Fibroblast of skin of abdomen (primary cell): ENCODE data around the gene IPMK.
"Not testable (repeated sequence)": the region's sequence is repeated elsewhere in the genome, so short reads cannot be mapped to it uniquely, and the experiment has no call there.

ENCODE experiments used
- DNase-seq: peaks from one replicate; pipeline ENCODE4 v3.0.0-alpha.2; 2013

The IPMK gene

DNA sequence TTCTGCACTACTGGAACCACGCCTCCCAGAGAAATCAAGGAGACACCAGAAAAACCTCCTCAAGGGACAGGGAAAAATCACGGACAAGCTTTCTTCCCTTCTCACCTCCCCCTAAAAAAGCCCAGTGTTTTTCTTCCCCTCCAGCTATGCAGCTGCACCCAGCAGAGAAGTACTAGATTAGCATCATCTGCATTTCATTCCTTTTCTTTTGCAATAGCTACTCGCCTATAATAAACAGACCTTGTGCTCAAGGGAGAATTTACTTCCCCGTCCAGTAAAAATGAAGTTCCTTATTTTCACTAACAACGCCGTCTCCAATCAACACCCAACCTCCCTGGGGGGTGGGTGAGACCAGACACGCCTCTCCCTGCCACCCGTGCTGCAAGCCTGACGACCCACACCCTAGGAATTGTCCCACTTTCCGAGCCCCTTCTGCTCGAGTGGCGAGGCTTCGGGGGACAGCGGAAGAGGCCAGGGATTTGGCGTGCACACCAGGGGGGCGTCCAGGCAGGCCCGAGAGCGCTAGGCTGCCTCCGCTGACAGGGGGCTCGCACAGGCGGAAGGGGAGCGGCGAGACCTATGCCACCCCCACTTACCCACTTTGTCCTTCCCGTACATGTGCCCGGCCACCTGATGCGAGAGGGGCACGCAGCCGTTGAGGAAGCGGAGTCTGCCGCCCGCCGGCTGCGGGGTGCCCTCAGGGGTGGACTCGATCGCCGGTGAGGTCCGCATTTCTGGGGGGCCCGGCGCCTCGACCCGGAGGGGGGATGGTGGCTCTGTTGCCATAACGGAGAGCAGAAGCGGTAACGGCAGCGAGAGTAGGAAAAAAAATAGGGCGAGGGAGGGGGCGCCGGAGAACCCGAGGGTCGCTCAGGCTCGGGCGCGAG is 625 bp downstream of the IPMK start:
- DNase-seq = peak; percentile 46

DNA sequence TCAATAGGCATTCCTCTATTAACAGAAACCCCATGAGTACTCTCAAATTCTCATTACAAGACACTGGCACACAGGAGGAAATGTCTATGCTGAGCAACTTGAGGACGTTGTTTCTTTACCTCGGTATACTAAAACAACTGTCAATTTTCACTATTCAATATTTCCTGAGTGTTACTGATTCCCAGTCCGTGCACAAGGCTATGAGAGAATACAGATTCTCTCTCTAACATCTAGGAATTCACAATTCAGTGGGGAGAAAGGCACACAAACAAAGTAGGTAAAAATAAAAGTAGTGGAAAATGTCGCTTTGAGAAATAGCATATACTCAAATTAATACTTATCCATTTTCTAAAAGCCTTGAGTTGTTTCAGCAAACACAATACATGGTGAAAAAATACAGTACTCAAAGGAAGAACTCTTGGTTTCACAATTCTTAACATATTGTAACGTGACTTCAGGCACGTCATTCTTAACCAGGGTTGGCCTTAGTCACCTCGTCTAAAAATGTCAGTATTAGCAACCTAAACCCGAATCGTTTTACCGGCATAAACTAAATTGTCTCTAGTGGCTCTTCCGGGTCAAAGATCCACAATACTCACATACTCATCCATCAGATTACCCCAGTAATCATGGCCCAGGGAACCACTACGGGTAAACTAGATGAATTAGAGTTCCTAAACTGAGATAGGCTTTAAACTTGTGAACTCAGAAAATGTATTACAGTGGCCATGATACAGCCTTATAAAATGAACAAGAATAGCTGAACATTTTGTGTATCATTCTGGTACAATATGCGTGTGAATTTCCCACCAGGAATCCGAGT is 1.5 kb downstream of the IPMK start:
- peak; percentile 47 for DNase-seq

DNA sequence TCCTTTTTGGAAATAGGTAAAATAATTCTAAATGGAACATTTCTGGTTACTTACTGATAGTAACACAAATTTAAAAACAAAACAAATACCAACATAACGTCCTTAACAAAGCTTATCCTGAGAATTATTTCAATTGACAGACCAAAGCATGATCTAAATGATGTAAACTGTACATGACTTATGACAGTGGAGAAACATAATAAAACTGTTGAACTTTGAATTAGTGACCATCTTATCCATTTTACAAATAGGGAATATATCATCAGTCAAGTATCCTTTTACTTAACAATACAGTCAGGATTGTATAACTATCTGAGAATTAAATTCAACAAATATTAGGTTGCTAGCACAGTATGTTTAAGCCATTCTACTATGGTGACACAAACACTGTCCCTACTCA is 2.4 kb downstream of the IPMK start:
- no peak for DNase-seq

DNA sequence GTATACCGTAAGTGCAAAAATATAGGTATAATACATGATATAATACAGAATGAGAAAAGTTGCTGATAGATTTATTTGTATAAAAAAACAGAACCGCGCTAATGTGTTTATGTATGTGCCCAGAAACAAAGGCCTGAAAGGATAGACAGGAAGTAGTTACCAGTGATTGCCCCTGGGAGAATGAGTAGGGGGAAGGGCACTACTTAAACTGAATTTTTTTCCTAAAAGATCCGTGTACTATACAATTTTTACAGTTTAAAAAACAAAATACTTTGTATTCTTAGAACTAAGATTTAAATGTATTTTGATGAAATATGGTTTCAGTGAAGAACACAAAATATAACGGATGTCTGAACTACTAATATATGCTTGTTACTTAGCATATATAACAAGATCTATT is 2.9 kb downstream of the IPMK start:
- DNase-seq = no peak

DNA sequence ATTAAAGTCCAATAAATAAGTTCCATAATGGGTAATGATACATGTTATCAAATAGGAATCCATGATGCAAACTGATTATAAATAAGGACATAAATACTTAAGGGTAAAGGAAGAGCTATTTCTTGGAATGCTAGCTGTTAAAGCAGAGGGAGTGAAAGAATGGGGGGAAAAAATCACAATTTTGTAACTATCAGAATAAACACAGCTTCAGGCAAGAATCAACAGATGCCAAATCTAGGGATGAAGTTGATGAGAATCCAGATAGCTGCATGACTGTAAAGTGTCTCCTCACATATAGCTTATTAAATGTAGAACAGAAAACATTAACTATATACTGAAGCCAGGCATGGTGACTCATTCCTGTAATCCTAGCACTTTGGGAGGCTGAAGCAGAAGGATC is 4.9 kb downstream of the IPMK start:
- DNase-seq = no peak

DNA sequence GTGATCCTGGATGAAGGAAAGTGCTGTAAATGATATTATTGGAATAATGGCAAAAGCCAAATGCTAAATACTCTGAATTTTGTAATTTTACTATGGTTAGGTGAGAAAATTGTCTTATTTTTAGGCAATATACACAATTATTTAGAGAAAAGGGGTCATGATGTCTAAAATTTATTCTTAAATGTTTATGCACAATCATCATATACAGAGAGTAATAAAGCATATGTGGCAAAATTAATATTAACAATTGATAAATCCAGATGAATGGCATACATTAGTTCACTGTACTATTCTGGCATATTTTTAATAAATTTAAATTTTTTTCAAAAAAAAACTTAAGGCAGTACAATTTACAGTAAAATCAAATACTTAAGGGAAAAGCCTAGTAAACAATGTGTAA is 7.4 kb downstream of the IPMK start:
- no peak for DNase-seq

DNA sequence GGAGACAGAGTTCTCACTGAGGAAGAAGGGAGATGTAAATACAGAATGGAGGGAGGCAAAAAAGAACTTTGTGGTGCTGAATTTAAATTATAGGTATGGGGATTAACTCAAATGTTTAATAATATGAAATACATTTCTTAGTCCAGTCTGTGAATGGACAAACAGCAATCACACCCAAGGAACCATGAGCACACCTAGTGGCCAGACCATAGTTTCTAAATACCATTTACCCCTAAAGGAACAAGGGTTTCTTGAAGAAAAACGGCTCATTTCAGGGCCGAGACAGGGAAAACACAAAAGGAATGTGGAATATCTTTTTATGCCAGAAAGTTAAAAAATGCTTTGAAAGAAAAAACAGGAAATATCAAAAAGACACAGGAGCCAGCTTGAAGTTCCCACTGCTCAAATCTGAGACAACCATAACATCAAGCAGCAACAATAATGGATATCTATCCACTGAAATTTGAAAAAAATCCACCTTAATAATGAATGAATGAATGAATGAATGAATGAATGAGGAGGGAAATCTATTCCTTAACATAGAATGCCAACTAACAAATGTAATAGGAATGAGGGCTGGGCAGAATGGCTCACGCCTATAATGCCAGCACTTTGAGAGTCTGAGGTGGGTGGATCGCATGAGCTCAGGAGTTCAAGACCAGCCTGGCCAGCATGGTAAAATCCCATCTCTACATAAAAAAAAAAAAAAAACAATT is 8.6 kb downstream of the IPMK start:
- no peak for DNase-seq

DNA sequence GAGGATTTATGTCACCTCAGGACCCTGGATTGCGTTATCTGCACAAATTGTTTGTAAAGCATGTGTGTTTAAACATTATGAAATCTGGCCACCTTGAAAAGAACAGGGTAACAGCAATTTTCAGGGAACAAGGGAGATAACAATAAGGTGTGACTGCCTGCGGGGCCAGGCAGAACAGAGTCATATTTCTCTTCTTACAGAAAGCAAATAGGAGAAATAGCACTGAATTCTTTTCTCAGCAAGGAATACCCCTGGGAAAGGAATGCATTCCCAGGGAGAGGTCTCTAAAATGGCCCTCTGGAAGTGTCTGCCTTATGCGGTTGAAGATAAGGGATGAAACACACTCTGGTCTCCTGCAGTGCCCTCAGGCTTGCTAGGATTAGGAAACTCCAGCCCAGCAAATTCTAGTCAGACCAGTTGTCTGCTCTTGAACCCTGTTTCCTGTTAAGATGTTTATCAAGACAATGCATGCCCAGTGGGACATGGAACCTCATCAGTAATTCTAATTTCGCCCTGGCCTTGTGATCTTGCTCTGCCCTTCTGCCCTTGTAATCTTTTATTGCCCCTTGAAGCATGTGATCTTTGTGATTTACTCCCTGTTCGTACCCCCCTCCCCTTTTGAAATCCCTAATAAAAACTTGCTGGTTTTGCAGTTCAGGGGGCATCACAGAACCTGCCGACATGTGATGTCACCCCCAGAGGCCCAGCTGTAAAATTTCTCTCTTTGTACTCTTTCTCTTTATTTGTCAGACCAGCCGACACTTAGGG is 11.5 kb downstream of the IPMK start:
- not testable (repeated sequence) for DNase-seq

DNA sequence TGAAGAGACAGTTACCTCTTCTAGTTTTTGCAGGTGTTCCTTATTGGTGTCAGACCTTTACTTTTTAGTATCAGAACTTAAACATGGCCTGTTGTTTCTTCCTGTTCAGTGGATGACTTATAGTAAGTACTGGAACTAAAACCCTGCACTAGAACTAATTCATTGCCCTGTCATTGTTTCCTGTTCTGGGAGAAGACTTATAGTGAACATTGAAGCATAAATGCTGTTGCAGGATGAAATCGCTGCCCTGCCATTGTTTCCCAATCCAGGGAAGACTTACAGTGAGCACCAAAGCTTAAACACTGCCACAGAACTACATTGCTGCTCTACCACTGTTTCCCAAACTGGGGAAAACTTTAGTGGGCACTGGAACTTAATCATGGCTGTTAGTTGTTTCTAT is 13.1 kb downstream of the IPMK start:
- DNase-seq = no peak

DNA sequence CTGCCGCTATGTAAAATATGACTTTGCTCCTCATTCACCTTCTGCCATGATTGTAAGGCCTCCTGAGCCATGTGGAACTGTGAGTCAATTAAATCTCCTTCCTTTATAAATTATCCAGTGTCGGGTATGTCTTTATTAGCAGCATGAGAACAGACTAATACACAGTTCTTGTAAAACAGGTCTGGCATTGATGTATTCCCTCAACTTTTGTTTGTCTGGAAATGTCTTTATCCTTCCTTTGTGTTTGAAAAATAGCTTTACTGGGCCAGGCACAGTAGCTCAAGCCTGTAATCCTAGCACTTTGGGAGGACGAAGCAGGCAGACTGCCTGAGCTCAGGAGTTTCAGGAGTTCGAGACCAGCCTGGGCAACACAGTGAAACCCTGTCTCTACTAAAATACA is 14.5 kb downstream of the IPMK start:
- DNase-seq = no peak

DNA sequence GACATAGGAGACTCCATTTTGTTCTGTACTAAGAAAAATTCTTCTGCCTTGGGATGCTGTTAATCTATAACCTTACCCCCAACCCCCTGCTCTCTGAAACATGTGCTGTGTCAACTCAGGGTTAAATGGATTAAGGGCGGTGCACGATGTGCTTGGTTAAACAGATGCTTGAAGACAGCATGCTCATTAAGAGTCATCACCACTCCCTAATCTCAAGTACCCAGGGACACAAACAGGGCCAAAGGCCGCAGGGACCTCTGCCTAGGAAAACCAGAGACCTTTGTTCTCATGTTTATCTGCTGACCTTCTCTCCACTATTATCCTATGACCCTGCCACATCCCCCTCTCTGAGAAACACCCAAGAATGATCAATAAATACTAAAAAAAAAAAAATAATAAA is 23.0 kb downstream of the IPMK start:
- DNase-seq = not testable (repeated sequence)

DNA sequence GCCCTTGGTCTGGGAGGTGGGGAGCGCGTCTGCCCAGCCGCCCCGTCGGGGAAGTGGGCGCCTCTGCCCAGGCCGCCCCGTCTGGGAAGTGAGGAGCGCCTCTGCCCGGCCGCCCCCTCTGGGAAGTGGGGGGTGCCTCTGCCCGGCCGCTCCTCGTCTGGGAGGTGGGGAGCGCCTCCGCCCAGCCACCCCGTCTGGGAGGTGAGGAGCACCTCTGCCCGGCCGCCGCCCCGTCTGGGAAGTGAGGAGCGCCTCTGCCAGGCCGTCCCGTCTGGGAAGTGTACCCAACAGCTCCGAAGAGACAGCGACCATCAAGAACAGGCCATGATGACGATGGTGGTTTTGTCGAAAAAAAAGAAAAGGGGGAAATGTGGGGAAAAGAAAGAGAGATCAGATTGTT is 23.5 kb downstream of the IPMK start:
- DNase-seq = not testable (repeated sequence)

DNA sequence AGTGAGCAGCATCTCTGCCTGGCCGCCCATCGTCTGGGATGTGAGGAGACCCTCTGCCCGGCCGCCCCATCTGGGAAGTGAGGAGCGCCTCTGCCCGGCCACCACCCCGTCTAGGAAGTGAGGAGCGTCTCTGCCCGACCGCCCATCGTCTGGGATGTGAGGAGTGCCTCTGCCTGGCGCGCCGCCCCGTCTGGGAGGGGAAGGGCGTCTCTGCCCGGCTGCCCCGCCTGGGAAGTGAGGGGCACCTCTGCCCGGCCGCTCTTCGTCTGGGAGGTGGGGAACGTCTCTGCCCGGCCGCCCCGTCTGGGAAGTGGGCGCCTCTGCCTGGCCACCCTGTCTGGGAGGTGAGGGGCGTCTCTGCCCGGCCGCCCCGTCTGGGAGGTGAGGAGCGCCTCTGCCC is 23.9 kb downstream of the IPMK start:
- not testable (repeated sequence) for DNase-seq

DNA sequence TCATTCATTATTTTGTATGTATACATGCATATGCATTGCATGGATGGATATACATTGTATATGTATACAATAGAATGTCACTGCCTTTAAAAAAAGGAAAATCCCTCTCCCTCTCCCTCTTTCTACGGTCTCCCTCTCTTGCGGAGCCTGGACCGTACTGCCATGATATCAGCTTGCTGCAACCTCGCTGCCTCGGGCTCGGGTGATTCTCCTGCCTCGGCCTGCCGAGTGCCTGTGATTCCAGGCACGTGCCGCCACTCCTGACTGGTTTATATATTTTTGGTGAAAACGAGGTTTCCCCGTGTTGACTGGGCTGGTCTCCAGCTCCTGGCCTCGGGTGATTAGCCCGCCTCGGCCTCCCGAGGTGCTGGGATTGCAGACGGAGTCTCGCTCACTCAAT is 24.4 kb downstream of the IPMK start:
- no peak for DNase-seq

DNA sequence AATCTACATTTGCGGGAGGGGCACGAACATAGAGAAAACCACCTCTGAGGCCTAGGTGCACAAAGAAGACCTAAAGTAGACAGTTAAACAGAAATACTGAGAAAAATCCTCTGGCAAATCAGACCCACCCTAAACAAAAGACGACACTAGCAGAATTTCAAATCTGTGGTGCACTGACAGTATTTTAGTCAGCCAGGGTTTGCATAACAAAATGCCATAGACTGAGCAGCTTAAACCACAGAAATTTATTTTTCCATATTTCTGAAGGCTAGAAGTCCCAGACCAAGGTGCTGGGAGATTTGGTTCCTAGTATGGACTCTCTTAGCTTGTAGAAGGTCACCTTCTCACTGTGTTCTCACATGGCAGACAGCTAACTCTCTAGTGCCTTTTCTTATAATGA is 26.3 kb downstream of the IPMK start:
- peak; percentile 48 for DNase-seq

DNA sequence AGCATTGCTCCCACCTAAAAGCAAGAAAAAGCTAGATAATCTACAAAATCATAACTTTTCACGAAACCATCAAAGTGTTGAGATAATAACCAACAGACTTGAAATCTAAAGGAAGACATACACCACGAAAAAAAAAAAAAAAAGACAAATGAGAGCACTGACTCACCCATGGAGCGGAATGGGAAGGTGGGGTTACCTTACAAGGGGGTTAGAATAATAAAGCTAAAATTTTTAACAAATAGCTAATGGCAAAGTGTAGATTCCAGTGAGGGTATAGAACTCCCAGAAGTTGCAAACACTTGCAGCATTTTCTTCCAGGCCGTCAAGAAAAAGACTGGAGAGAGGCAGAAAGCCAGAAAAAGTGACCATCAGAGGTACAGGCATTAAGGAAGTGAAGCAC is 27.2 kb downstream of the IPMK start:
- peak; percentile 56 for DNase-seq

DNA sequence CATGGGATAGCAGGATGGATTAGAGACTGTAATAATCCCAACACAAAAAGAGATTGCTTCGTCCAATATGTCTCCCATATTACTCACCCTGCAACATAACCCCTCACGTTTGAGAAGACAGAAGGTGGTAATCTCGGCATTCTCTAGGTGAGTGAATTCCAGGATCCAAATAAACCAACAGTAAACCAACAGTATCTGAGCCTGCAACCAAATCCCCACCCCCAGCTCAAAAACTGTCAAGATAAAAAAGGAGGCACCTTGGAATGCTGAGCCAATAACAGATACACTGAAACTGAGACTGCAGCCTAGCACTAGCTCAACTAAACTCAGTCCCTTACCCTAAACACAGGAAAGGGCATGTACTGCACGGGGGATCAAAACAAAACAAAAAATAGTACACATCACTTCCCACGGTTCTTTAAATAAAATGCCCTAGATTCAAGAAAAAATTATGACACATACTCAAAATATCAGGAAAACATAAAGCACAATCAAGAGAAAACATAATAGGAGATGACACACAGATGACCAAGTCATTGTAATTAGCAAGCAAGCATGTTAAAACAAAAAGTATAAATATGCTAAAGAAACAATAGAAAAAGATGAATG is 28.0 kb downstream of the IPMK start:
- peak; percentile 6 for DNase-seq

DNA sequence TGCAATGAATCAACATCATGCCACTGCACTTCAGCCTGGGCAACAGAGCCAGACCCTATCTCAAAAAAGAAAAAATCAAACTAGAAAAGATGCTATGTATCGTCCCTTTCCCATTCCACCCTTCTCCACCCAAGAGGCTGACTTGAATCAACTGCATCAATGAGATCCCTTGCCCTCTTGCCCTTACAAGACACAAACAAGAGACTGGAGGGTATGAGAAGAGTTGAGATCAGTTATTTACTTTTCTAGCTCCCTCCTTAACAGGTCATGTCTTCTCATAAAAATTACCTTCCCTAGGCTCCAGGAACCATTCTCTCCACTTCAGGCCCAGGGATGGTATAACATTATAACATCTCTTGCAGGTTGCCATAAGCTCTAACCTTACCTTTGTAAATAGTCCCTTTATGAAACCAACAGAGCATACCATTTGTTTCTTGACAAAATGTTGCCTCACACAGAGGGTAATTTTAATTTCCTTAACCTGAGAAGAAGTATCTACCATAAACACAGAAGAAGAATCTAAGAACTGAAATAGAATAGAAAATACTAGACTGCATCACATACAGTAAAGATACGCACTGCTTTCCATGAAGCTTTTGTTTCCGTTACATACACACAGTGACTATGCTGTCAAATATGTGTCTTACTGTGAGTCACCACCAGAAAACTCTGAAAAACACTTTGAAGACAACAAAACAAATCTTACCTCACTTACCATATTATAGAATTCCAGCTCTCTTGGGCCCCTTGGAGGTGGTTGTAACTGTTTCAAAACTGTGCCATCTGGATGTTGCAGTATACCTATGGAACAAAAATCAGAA is 30.5 kb downstream of the IPMK start:
- peak; percentile 88 for DNase-seq

DNA sequence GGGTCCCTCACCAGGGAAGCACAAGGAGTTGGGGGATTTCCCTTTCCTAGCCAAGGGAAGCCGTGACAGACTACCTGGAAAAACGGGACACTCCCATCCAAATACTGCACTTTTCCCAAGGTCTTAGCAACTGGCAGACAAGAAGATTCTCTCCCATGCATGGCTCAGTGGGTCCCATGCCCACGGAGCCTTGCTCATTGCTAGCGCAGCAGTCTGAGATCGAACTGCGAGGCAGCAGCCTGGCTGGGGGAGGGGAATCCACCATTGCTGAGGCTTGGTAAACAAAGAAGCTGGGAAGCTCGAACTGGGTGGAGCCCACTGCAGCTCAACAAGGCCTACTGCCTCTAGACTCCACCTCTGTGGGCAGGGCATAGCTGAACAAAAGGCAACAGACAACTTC is 37.8 kb downstream of the IPMK start:
- DNase-seq = not testable (repeated sequence)

DNA sequence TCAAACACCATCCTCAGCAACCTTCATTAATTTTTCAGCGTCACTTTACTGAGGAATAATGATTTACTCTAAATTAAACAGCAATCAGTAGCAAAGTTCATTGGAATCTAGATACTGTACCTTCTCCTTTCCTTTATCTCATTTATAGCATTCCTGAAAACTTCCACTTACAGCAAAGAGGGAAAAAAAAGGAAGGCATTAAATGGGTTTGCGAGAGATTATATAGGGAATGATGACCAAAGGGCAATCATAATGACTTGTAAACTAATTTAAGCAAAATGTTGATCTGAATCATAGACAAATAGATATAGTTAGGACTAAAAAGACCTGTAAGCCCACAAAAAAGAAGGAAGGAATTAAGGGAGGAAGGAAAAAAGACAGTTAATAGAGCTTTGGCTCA is 42.0 kb downstream of the IPMK start:
- no peak for DNase-seq
